ENCODE data around the gene ARMH1.
"Not testable (repeated sequence)": the region's sequence is repeated elsewhere in the genome, so short reads cannot be mapped to it uniquely, and the experiment has no call there.

Gene ARMH1

DNA sequence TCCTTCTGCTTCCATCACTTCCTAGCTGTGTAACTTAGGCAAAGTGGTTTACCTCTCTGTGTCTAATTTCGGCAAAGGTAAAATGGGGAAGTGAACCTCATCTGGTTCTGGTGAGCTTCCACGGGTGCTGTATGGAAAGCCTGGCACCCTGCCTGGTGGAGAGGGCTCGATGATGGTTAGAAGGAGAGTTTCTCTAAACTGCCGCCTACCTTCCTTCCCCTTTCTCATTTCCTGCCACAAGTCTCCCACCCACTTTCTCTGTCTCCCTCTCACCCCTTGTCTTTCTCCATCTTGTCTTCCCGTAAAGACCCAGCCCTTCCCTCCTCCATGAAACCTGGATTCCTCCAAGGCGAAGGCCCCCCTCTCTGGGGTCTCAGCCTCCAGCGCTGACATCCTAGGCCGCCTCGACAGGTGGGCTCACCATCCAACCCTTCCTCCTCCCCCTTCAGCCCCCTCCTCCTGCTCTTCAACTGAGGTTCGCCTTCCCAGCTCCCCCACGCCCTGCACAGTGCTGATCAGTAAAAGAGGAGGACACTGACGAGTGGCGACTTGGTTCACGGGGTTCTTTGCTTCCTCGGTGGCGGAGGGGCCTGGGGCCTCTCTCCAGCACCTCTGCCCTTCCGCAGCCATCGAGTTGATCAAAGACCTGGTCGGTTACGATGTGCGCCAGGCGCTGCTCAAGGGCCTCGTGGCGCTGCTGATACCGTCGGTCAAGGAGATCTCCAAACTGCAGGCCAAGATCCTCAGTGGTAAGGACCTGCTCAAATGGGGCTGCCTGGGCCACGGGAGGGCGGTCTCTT, 49.2 kb downstream of the ARMH1 start:
- DNase-seq (ENCODE audit: low spot score) = no peak

DNA sequence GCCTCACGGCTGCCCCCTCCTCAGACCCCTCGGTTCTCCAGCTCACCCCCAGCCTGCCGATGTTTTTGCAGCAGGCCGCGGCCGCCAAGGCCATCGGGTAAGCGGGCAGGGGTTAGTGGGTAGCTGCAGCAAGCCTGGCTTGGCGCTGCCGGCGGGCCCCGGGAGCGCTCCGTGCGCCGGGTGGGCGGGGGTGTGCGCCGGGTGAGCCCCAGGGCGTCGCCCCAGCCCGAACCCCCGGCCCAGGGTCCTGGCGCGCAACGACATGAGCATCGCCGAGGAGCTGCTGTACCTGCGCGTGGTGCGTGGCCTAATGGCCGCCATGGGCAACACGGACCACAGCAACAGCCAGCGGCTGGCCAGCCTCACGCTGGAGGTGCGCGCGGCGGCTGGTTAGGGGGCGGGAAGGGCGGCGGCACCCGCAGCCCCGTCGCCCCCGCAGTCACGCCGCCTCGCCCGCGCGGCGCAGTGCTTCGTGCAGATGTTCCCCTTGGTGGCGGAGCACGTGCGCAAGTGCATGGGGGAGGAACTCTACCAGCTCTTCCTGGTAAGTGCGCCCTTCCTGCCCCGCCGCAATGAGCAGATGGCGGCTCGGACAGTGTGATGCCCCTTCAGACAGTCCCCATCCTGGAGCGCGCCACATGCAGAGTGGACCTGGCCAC, 49.9 kb downstream of the ARMH1 start:
- DNase-seq (ENCODE audit: low spot score) = no peak

GRCh38 chr1:44724955-44725698, 50.6 kb downstream of the ARMH1 start:
- no peak for DNase-seq (ENCODE audit: low spot score)

- DNase-seq (ENCODE audit: low spot score) = peak; percentile 96
Measured at GRCh38 chr1:44730741-44731512, 56.4 kb downstream of the ARMH1 start, which contains the start of gene RNU5D-1. TSS of gene RNU5D-1 (minus strand) at chr1:44731170.

GRCh38 chr1:44733365-44733764, 58.9 kb downstream of the ARMH1 start:
- peak; percentile 45 for DNase-seq (ENCODE audit: low spot score)

- DNase-seq (ENCODE audit: low spot score) = no peak
Measured at GRCh38 chr1:44733784-44734183, 59.3 kb downstream of the ARMH1 start.

DNA sequence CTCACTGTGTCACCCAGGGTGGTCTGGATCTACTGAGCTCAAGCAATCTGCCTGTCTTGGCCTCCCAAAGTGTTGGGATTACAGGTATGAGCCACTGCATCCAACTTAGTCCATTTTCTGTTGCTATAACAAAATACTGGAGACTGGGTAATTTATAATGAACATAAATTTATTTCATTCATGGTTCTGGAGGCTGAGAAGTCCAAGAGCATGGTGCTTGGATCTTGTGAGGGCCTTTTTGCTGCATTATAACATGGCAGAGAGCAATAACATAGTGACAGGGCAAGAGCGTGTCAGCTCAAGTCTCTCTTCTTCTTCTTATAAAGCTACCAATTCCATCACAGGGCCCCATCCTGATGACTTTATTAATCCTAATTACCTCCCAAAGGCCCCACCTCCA, 61.5 kb downstream of the ARMH1 start:
- DNase-seq (ENCODE audit: low spot score) = no peak

GRCh38 chr1:44738953-44739306, 64.4 kb downstream of the ARMH1 start:
- not testable (repeated sequence) for DNase-seq (ENCODE audit: low spot score)

DNA sequence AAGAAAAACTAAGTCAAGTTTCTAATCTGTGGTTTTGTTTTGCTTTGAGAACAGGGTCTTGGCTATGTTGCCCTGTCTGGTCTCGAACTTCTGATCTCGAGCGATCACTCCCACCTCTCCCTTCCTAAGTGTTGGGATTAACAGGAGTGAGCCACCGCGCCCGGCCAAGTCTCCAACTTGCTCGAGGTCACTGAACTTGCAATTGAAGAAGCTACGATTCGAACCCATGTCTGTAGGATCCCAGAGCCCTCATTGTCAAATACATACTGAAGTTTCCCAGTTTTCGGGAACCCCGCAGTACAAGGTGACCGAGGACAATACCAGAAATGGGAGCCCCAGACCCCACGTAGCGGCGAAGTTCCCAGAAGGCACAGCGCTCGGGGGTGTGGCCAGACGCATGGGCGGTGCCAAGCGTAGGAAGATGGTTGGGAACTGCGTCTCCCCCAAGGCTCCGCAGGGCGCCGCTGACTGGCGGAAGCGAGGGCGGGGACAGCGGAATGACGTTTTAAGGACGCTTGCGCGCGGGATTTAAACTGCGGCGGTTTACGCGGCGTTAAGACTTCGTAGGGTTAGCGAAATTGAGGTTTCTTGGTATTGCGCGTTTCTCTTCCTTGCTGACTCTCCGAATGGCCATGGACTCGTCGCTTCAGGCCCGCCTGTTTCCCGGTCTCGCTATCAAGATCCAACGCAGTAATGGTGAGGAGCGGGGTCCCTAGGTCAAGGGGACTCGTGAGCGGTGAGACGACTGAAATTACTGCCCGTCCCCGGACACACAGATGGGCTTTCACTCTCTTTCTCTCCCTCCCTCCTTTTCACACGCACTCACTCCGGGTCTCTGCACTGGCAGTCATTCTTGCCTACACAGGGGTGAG, 65.0 kb downstream of the ARMH1 start, which contains the start of gene KIF2C:
Gene KIF2C, plus strand, starts transcription at position 531 of the 872 bp plus-strand sequence. Its CDS starts 96 bp downstream, at position 627.
- peak; percentile 97 for DNase-seq (ENCODE audit: low spot score)

DNA sequence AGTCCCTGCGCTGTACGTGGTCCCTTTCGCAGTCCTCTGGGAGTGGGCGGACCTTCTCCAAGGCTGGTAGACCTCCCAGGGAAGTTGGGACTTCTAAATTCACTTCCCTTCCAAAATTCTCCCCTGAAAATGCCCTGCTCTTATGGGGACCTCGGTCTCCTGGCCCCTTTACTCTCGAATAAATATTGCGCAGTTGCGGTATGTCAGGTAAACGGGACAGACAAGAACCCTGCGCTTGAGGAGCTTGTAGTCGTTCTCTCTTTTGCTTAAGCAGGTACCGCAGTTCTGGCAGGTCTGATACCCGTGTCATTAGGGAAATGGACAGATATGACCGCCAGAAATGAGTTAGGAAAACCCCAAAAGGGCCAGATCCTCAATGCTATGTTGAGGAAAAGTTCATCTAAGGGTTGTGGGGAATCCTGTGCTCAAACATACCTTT, 65.7 kb downstream of the ARMH1 start:
- no peak for DNase-seq (ENCODE audit: low spot score)

- DNase-seq (ENCODE audit: low spot score) = no peak
Measured at GRCh38 chr1:44743211-44743610, 68.7 kb downstream of the ARMH1 start.

- no peak for DNase-seq (ENCODE audit: low spot score)
Measured at GRCh38 chr1:44747878-44748277, 73.4 kb downstream of the ARMH1 start.

DNA sequence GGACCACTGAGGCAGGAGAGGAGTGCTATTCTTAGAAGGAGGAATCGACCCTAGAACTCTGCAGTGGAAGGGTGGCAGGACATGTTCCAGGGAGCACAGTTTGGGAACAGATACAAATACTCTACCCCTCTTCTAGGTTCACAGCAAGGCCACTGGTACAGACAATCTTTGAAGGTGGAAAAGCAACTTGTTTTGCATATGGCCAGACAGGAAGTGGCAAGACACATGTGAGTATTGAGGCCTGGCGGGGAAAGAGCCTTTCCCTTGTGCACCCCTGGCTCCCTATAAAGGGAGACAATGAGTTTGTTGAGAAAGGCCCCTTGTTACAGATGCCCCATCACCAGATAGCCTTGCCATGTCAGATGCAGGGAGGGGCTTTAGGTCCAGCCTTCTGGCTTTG, 82.9 kb downstream of the ARMH1 start:
- no peak for DNase-seq (ENCODE audit: low spot score)

- DNase-seq (ENCODE audit: low spot score) = no peak
Measured at GRCh38 chr1:44759077-44759476, 84.6 kb downstream of the ARMH1 start.

DNA sequence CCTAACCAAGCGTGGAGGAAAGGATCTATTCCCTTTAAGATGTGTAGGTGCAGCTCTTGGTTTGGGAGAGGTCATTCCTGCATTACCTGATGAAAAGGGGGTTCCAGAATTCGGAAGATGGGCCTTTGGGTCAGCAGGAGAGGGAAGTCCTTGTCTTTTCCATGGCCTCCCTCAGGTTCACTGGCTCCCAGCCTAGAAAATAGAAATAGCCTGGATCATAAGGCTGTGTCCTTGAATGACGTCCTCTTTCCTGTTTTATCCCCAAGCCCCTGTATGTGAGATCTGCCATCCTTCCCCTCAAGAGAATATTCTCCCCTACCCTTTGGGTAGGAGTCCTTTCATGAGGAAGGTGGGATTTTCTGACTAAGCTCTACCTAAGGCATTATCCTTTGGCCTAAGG, 86.4 kb downstream of the ARMH1 start:
- DNase-seq (ENCODE audit: low spot score) = no peak

- not testable (repeated sequence) for DNase-seq (ENCODE audit: low spot score)
Measured at GRCh38 chr1:44766421-44766820, 91.9 kb downstream of the ARMH1 start.

Data from cerebellar cortex (tissue), 1 donor.